ENCODE measurements around the gene GMPPB.

GMPPB gene

GRCh38 chr3:49673121-49673714, 50.5 kb downstream of the GMPPB start:
- no peak for DNase-seq (ENCODE audit: low read depth in 2 of 2)

GRCh38 chr3:49671291-49672288, 52.2 kb downstream of the GMPPB start:
- peak; percentile 50 to 56 for DNase-seq (ENCODE audit: low read depth in 2 of 2)

- no peak for DNase-seq (ENCODE audit: low read depth in 2 of 2)
Measured at GRCh38 chr3:49670940-49671290, 52.8 kb downstream of the GMPPB start.

Data from stimulated activated CD8-positive, alpha-beta memory T cell treated with anti-CD3 and anti-CD28 coated beads, Interleukin-7, amount 100 ng/mL, for 4 hours (primary cell).